ENCODE results near the gene ZMYM4.

Gene ZMYM4

GRCh38 chr1:35274197-35274596 lies 5.7 kb downstream of the ZMYM4 start:
- no peak for TF ChIP-seq CTCF (IDR thresholded peaks at IDR 0.05; ENCODE audit: borderline replicate concordance, insufficient read depth, low read depth, low read length)
- no peak overlapping the region for H3K4me3 ChIP-seq (ENCODE audit: low read depth, low read length)

DNA sequence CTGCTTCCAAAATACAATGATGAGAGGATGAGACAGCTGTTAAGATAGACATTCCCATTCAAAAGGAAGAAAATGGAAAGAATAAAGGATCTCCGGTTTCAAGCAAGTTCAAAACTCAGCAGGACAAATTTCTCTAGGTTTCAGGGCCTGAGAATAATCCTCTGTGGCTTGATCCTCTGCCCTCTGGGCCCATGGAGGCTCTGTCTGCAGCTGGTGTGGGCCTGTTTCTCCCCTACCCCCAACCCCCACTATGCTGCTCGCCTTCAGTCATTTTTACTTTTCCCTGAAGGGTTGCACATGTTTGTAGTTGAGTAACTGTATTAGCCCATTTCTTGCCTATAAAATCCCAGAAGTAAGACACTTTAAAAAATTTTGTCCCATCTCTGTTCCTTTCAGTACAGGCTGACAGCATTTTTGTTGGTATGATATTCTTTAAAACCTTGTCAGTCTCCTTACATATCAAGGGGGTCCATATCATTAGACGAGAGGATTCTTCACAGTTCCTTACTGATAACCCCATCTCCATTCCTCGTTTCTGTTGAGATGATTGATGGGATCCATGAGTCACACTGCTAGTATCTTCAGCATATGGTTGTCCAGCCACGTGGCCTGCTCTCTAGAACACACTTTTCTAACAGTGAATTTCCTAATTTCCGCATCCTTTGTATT lies 10.5 kb downstream of the ZMYM4 start:
- TF ChIP-seq CTCF (IDR thresholded peaks at IDR 0.05; ENCODE audit: borderline replicate concordance, insufficient read depth, low read depth, low read length) = no peak
- H3K4me3 ChIP-seq (ENCODE audit: low read depth, low read length) = no peak overlapping the region

DNA sequence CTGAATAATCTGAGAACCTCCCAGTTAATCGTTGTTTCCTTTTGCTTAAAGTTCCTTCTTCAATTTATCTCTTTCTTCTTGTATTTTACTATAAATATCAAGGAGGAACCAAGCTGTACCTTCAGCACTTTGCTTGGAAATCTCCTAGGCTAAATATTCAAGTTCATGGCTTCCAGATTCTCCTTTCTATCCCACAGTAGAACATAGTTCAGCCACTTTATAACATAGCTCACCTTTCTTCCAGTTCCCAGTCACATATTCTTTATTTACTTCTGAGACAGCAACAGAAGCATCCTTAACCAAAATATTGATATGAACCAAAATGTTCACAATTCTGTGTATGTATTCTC lies 11.0 kb downstream of the ZMYM4 start:
- H3K4me3 ChIP-seq (ENCODE audit: low read depth, low read length) = no peak overlapping the region
- TF ChIP-seq CTCF (IDR thresholded peaks at IDR 0.05; ENCODE audit: borderline replicate concordance, insufficient read depth, low read depth, low read length) = no peak

DNA sequence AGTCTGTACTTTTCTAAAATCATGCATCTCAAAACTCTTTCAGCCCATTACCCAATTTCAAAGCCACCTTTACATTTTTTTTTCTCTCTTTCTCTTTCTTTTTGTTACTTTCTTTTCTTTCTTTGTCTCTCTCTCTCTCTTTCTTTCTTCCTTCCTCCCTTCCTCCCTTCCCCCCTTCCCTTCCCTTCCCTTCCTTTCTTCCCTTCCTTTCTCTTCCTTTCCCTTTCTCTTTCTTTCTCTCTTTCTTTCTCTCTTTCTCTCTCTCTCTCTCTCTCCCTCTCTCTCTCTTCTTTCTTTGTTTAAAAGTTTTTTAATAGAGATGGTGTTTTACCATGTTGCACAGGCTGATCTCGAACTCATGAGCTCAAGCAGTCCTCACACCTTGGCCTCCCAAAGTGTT lies 11.5 kb downstream of the ZMYM4 start:
- no peak overlapping the region for H3K4me3 ChIP-seq (ENCODE audit: low read depth, low read length)
- no peak for TF ChIP-seq CTCF (IDR thresholded peaks at IDR 0.05; ENCODE audit: borderline replicate concordance, insufficient read depth, low read depth, low read length)

- H3K4me3 ChIP-seq (ENCODE audit: low read depth, low read length) = no peak overlapping the region
- no peak for TF ChIP-seq CTCF (IDR thresholded peaks at IDR 0.05; ENCODE audit: borderline replicate concordance, insufficient read depth, low read depth, low read length)
These were observed 13.1 kb downstream of the ZMYM4 start for GRCh38 chr1:35281565-35281964.

GRCh38 chr1:35282172-35282571 lies 13.7 kb downstream of the ZMYM4 start:
- no peak overlapping the region for H3K4me3 ChIP-seq (ENCODE audit: low read depth, low read length)
- no peak for TF ChIP-seq CTCF (IDR thresholded peaks at IDR 0.05; ENCODE audit: borderline replicate concordance, insufficient read depth, low read depth, low read length)

- TF ChIP-seq CTCF (IDR thresholded peaks at IDR 0.05; ENCODE audit: borderline replicate concordance, insufficient read depth, low read depth, low read length) = no peak
- H3K4me3 ChIP-seq (ENCODE audit: low read depth, low read length) = no peak overlapping the region
These were observed 16.3 kb downstream of the ZMYM4 start for GRCh38 chr1:35284852-35285251.

All from GM12875 (cell line).